BE2C (cell line): ENCODE results near the gene FGF2.
"Not testable (repeated sequence)": the region's sequence is repeated elsewhere in the genome, so short reads cannot be mapped to it uniquely, and the experiment has no call there.

Source experiments
- DNase-seq: peaks from one replicate; pipeline ENCODE4 v3.0.0-alpha.2; 2020
- H3K27me3 ChIP-seq: fragments of 250-450 bp; sonication (Bioruptor Pico); 2 replicates; pipeline ENCODE4 v1.5.1; 2020; ENCODE audit warnings: mild to moderate bottlenecking
- H3K36me3 ChIP-seq: fragments of 250-450 bp; sonication (Bioruptor Pico); 2 replicates; pipeline ENCODE4 v1.5.1; 2020; ENCODE audit warnings: mild to moderate bottlenecking
- H3K4me1 ChIP-seq: fragments of 250-450 bp; sonication (Bioruptor Pico); 2 replicates; pipeline ENCODE4 v1.5.1; 2020
- H3K4me3 ChIP-seq: 2 replicates; pipeline ENCODE4 v1.5.1; 2011; ENCODE audit warnings: low read depth, low read length
- H3K9me3 ChIP-seq: fragments of 250-450 bp; sonication (Bioruptor Pico); 2 replicates; pipeline ENCODE4 v1.5.1; 2020
- TF ChIP-seq, protein P1 (sequence below): IDR thresholded peaks from 2 replicates; pipeline ENCODE4 v1.5.1; 2012; ENCODE audit warnings: mild to moderate bottlenecking, low read depth, low read length

FGF2 gene

DNA sequence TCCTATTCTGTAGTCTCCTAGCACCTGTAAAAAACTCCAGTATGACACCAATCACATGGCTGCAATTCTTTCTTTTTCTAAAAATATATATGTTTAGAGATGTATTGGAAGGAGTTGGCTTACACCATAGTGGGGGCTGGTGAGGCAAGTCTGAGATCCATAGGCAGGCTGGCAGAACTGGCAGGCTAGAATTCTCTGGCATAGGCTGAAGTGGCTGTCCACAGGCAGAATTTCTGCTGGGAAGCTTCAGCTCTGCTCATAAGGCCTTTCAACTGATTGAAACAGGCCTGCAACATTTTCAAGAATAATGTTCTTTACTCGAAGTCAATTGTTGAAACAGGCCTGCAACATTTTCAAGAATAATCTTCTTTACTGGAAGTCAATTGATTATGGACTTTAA lies 37.0 kb downstream of the FGF2 start:
- TF ChIP-seq, protein P1, sequence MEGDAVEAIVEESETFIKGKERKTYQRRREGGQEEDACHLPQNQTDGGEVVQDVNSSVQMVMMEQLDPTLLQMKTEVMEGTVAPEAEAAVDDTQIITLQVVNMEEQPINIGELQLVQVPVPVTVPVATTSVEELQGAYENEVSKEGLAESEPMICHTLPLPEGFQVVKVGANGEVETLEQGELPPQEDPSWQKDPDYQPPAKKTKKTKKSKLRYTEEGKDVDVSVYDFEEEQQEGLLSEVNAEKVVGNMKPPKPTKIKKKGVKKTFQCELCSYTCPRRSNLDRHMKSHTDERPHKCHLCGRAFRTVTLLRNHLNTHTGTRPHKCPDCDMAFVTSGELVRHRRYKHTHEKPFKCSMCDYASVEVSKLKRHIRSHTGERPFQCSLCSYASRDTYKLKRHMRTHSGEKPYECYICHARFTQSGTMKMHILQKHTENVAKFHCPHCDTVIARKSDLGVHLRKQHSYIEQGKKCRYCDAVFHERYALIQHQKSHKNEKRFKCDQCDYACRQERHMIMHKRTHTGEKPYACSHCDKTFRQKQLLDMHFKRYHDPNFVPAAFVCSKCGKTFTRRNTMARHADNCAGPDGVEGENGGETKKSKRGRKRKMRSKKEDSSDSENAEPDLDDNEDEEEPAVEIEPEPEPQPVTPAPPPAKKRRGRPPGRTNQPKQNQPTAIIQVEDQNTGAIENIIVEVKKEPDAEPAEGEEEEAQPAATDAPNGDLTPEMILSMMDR, result no peak
- no peaks in the 10 kb centered on the region for H3K9me3 ChIP-seq
- H3K4me3 ChIP-seq, result no peak overlapping the region
- H3K4me1 ChIP-seq, result no peaks in the 10 kb centered on the region
- H3K36me3 ChIP-seq, result no peaks in the 10 kb centered on the region
- no peaks in the 10 kb centered on the region for H3K27me3 ChIP-seq
- no peak for DNase-seq

DNA sequence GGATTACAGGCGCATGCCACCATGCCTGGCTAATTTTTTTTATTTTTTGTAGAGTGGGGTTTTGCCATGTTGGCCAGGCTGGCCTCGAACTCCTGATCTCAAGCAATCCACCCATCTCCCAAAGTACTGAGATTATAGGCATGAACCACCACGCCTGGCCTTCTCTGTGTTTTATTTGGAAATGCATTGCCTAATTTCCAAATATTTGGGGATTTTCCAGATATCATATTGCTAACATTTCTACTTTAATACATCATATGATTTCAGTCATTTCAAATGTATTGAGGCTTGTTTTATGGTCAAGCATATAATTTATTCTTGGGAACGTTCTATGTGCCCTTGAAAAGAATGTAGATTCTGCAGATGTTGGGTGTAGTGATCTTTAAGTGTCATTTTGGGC lies 38.8 kb downstream of the FGF2 start:
- H3K27me3 ChIP-seq, result no peaks in the 10 kb centered on the region
- H3K4me1 ChIP-seq, result no peaks in the 10 kb centered on the region
- no peak for DNase-seq
- no peak overlapping the region for H3K4me3 ChIP-seq
- H3K9me3 ChIP-seq, result no peaks in the 10 kb centered on the region
- no peaks in the 10 kb centered on the region for H3K36me3 ChIP-seq
- TF ChIP-seq, protein P1, result no peak

DNA sequence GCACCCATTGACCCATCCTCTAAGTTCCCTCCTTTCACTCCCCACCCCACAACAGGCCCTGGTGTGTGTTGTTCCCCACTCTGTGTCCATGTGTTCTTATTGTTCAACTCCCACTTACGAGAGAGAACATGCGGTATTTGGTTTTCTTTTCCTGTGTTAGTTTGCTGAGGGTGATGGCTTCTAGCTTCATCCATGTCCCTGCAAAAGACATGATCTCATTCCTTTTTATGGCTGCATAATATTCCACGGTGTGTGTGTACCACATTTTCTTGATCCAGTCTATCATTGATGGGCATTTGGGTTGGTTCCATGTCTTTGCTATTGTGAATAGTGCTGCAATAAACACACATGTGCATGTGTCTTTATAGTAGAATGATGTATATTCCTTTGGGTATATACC lies 41.6 kb downstream of the FGF2 start:
- H3K4me3 ChIP-seq, DNase-seq, H3K4me1 ChIP-seq, H3K27me3 ChIP-seq, H3K36me3 ChIP-seq, H3K9me3 ChIP-seq: not testable (repeated sequence)

DNA sequence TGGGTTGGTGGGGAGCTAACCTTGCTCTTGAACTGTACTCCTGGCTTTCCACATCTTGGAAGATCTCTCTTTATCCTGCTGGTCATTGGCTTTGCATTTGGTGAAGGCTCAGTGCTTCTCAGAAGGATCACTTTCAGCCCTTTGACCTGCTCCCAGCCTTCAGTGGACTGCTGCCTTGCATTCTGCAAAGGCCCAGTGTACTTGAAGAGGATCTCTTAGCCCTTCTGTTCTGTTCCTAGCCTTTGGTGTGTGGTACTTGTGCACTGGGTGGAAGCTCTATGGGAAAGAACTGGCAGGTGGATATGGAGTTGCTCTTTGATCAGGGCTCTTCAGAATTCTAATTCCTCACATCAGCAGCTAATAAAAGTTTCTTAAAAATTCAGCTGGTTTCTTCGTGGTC lies 46.5 kb downstream of the FGF2 start:
- TF ChIP-seq, protein P1, result no peak
- Histone ChIP-seq H3K4me1 (no peaks in the 10 kb centered on the region), H3K36me3 (no peaks in the 10 kb centered on the region), H3K27me3 (no peaks in the 10 kb centered on the region), H3K4me3 (no peak overlapping the region), H3K9me3 (no peaks in the 10 kb centered on the region)
- DNase-seq, result no peak

DNA sequence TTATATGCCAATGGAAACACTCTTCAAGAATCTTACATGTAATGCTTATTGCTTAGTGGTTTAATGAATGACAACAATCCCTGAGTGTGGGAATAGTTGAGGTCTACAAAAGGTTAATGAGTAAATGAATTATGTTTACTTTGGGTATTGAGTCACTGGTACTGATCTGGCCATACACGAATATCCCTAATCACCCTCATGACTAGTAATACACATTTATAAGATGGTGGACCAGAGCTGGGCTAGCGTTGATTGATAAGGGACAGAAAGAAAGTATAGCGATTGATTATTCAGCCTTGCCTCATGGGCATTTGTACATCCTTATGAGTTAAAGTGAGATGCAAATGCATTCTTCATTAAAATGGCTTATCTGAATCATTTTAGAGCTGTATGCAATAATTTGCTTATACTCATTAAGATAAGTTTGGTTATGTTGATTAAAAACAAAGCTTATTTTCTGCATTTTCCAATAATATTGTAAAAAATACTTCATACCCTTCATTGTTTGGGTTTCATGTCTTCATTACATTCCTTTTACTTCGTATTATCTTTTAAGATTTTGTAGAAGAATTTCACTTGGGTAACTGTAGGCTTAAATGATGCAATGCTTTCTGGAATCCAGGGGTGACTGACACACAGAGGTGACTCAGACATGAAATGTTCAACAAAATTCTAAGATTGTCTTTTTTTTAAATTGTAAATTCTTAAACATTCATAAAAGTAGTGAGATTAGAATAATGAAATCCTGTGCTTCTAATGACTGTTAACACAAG lies 47.4 kb downstream of the FGF2 start:
- no peaks in the 10 kb centered on the region for H3K27me3 ChIP-seq
- TF ChIP-seq, protein P1, result no peak
- H3K4me1 ChIP-seq, result no peaks in the 10 kb centered on the region
- no peak for DNase-seq
- H3K4me3 ChIP-seq, result no peak overlapping the region
- no peaks in the 10 kb centered on the region for H3K36me3 ChIP-seq
- H3K9me3 ChIP-seq, result no peaks in the 10 kb centered on the region

DNA sequence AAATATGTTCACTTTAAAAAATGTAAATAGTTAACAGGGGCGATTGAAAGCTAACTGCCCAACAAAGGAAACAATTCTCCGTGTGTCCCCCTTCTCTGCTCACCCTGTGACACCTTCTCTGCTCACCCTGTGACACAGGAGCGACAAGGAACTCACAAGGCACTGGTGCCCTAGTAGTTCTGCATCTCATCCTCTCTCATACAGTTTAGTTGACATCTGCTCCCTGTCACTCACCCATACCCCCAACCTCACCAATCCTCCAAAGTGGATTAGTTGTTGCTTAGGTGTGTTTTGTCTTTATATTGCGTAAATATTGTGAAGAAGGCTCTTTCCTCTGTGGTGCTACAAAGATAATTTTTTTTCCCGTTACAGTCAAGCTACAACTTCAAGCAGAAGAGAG lies 49.3 kb downstream of the FGF2 start:
- Histone ChIP-seq H3K36me3 (no peaks in the 10 kb centered on the region), H3K27me3 (no peaks in the 10 kb centered on the region), H3K4me3 (no peak overlapping the region), H3K4me1 (no peaks in the 10 kb centered on the region), H3K9me3 (0 out of 2 replicates have a peak, but pooled peaks cover 2% of the 10 kb centered on the region)
- TF ChIP-seq, protein P1, result no peak
- no peak for DNase-seq

DNA sequence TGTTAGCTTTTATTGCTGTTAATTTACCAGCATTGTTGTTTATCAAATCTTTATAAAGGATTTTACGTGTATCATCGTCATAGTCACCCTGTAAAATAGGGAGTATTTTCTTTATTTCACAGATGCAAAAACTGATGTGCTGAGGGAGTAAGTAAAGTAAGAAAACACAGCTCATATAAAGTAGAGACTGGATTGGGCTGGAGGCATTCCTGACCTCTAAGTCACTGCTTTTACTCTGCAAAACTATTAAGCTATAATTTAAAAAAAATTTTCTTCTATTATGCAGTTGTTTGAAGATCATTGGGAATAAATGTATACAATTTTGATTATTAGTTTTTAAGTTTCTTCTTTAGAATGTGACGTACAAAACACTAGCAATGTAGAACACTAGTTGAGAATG lies 49.8 kb downstream of the FGF2 start:
- Histone ChIP-seq H3K27me3 (no peaks in the 10 kb centered on the region), H3K36me3 (no peaks in the 10 kb centered on the region), H3K4me1 (no peaks in the 10 kb centered on the region), H3K9me3 (0 out of 2 replicates have a peak, but pooled peaks cover 2% of the 10 kb centered on the region), H3K4me3 (no peak overlapping the region)
- no peak for DNase-seq
- TF ChIP-seq, protein P1, result no peak
